Activated CD4-positive, alpha-beta T cell treated with anti-CD3 and anti-CD28 coated beads, Interleukin-2, amount 10 ng/mL, durations not matched to agents 24 days and 14 days (primary cell): ENCODE data around the gene BTN1A1. TPM values are rescaled to one million over a fixed set of nuclear protein-coding genes. Genes with fewer than 3 reads are reported as not detected.

ENCODE experiments used
- DNase-seq: peaks from one replicate; pipeline ENCODE4 v3.0.0; 2022
- H3K27ac Mint-ChIP-seq: one replicate; pipeline ENCODE4 v1.8.0; 2022; ENCODE audit warnings: mild to moderate bottlenecking, mixed read lengths
- H3K27me3 Mint-ChIP-seq: one replicate; pipeline ENCODE4 v1.8.0; 2022; ENCODE audit warnings: mixed read lengths
- H3K36me3 Mint-ChIP-seq: one replicate; pipeline ENCODE4 v1.8.0; 2022; ENCODE audit warnings: low read depth, mild to moderate bottlenecking, mixed read lengths
- H3K4me1 Mint-ChIP-seq: one replicate; pipeline ENCODE4 v1.8.0; 2021; ENCODE audit warnings: mixed read lengths
- H3K4me3 Mint-ChIP-seq: one replicate; pipeline ENCODE4 v1.8.0; 2022; ENCODE audit warnings: mild to moderate bottlenecking, moderate library complexity, mixed read lengths
- H3K9me3 Mint-ChIP-seq: one replicate; pipeline ENCODE4 v1.8.0; 2021; ENCODE audit warnings: mixed read lengths
- intact Hi-C: fragments of 100-400 bp; cut with micrococcal nuclease; formaldehyde crosslinking; loops from one replicate; pipeline ENCODE4 v1.15.1; 2023
- total RNA-seq: library from RNA; stranded (reverse); gene quantifications from 2 replicates; pipeline ENCODE4 v1.2.3, GENCODE V29; 2022

BTN1A1 gene
- total RNA-seq, 1 donor from 2014 or later = 0.07 TPM

DNA sequence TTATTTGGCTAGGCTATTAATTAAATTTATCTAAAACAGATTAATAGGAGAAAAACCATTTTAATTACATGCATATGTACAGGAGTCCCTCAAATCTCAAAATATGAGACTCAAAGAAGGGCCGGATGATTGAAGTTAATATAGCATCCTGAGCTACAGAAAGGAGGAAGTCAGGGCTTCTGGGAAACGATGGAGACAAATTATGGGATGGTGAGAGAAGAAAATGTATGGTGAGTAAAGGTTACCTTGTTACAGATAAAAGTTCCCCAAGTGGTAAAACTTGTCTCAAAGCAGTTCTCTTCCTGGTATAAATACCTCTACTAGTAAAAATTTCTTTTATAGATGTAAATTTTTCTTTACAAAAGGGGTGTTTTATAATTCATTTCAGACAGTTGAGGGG is 15.9 kb upstream of the BTN1A1 start:
- H3K27ac Mint-ChIP-seq = no peak overlapping the region
- peaks cover 2% of the 10 kb centered on the region for H3K27me3 Mint-ChIP-seq

DNA sequence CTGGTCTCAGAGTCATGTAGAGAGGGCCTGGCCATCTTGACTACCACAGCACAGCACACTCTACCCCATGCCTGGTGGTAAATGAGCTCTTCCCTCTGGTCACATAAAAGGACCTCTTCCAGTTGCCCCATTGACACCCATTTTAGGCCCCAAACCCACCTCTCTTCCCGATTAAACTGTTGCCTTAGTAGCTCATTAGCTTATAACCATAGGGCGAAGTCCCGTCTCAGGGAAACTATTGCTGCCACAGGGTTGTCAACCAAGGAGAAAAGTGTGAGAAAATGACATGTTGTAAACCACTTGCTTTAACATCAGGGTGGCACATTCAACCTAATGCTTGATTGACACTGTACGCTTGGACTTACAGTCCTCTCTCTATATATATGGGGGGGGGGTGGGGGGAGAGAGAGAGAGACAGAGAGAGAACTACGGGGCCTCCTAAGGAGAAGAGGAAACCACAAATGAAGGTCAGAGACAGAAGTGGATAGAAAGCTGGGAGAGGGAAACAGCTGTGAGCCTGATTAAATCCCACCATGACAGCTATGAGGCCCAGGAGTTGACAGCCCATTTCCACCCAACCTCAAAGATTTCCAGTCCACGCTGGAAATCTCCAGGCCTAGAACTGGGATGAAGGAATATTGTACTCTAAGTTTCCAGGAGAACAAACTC is 14.9 kb upstream of the BTN1A1 start:
- peaks cover 2% of the 10 kb centered on the region for H3K27me3 Mint-ChIP-seq
- no peak for DNase-seq
- intact Hi-C loops = no loop called here
- no peak overlapping the region for H3K27ac Mint-ChIP-seq
- peaks cover 10% of the 10 kb centered on the region for H3K9me3 Mint-ChIP-seq
- peaks cover 7% of the 10 kb centered on the region for H3K4me1 Mint-ChIP-seq
- peaks cover 1% of the 10 kb centered on the region for H3K36me3 Mint-ChIP-seq
- no peak overlapping the region for H3K4me3 Mint-ChIP-seq

More for the DNA sequence above, 15.9 kb upstream of the BTN1A1 start:
- DNase-seq = no peak
- Mint-ChIP-seq H3K4me1 (peaks cover 7% of the 10 kb centered on the region), H3K4me3 (no peak overlapping the region), H3K9me3 (peaks cover 10% of the 10 kb centered on the region), H3K36me3 (peaks cover 1% of the 10 kb centered on the region)
- intact Hi-C loops = no loop called here

DNA sequence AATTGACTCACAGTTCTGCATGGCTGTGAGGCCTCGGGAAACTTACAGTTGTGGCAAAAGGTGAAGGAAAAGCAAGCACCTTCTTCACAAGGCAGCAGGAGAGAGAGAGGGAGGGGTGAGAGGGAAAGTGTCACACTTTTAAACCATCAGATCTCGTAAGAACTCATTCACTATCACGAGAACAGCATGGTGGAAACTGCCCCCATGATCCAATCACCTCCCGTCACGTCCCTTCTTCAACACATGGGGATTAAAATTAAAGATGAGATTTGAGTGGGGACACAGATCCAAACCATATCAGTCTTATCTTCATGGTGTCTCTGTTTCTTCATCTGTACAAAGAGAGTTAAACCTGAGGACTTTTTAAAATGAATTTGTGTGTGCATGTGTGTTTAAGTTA is 13.7 kb upstream of the BTN1A1 start:
- H3K4me3 Mint-ChIP-seq = no peak overlapping the region
- no peak overlapping the region for H3K27ac Mint-ChIP-seq
- H3K4me1 Mint-ChIP-seq = peaks cover 2% of the 10 kb centered on the region
- H3K9me3 Mint-ChIP-seq = peaks cover 10% of the 10 kb centered on the region
- peaks cover 1% of the 10 kb centered on the region for H3K36me3 Mint-ChIP-seq
- DNase-seq = no peak
- intact Hi-C loops = no loop called here
- peaks cover 2% of the 10 kb centered on the region for H3K27me3 Mint-ChIP-seq

DNA sequence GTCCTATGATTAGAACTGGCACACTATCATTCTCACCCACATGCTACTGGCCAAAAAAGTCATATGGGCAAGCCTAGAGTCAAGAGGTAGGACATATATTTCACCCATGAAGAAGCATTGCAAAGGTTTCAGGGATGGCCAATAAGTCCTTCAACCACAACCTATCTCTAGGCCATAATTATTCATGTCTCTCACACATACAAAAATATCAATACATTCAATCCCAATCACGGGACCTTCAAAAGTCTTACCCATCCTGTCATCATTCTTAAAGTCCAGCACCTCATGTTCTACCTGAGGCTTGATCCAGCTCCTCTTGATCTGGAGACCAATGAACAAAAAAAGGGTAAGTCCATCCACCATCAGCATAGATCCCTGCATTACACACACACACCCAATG is 12.6 kb upstream of the BTN1A1 start:
- no peak for DNase-seq
- Mint-ChIP-seq H3K27me3 (peaks cover 2% of the 10 kb centered on the region), H3K36me3 (peaks cover 1% of the 10 kb centered on the region), H3K27ac (no peak overlapping the region), H3K4me3 (no peak overlapping the region), H3K9me3 (peaks cover 10% of the 10 kb centered on the region), H3K4me1 (peaks cover 2% of the 10 kb centered on the region)
- intact Hi-C loops = no loop called here

DNA sequence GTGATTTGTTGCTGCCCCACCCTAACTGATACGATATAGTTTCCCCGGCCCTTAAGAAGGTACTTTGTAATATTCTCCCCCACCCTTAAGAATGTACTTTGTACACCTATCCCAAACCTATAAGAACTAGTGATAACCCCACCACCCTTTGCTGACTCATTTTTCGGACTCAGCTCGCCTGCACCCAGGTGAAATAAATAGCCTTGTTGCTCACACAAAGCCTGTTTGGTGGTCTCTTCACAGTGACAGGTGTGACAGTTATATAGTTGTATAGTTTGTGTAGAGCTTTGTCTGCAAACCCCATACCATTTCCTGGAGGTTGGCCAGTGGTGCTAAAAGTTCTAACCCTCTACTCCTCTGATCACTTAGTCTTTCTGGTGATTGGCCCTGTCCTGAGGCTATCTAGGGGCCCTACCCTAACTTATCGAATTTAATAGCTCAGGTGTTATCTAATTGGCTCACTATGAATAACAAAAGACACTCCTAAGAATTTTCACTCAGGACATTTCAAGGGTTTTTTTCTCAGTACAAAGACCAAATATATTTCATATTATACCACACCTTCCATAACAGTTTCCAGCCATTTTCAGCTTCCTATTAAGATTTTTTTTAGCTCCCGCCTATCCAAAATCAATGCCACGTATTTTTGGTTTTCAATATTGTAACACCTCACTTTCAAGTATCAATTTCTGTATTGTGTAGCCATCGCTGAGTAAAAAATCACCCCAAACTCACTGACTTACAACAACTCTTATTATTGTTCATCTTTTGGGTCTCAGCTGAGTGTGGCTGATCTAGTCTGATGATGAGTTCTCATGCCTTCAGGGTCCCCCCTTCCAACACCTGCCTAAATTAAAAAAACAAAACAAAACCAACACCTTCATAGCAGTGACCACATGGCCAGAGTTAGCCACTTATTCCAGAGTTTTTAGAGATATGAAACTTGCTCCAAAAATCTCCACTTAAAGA is 9.8 kb upstream of the BTN1A1 start:
- H3K27ac Mint-ChIP-seq = no peak overlapping the region
- peaks cover 22% of the 10 kb centered on the region for H3K4me1 Mint-ChIP-seq
- H3K27me3 Mint-ChIP-seq = peaks cover 2% of the 10 kb centered on the region
- peaks cover 10% of the 10 kb centered on the region for H3K9me3 Mint-ChIP-seq
- intact Hi-C loops = loop anchor here (5.0 kb wide), 1 partner anchor 48 kb away; the partner anchor contains the start of gene BTN3A3
- no peak overlapping the region for H3K4me3 Mint-ChIP-seq
- peaks cover 1% of the 10 kb centered on the region for H3K36me3 Mint-ChIP-seq
- no peak for DNase-seq

DNA sequence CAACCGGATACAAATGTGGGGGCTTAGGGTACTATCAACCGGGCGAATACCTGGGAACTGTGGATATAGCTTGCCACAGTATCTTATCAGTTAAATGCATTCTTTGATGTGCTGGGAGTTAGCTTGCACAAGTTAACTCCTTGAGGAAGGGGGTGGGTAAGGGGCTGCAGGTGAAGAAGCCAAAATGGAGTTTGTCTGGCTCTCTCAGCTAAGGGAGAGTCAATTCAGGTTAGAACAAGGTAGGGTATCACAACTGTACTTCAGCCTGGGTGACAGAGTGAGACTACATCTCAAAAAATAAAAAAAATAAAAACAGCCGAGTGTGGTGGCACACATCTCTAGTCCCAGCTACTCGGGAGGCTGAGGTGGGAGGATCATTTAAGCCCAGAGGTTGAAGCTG is 8.5 kb upstream of the BTN1A1 start:
- H3K9me3 Mint-ChIP-seq = peaks cover 10% of the 10 kb centered on the region
- DNase-seq = no peak
- no peak overlapping the region for H3K27ac Mint-ChIP-seq
- no peak overlapping the region for H3K4me3 Mint-ChIP-seq
- H3K27me3 Mint-ChIP-seq = peaks cover 2% of the 10 kb centered on the region
- peaks cover 1% of the 10 kb centered on the region for H3K36me3 Mint-ChIP-seq
- intact Hi-C loops = loop anchor here (5.0 kb wide), 1 partner anchor 49 kb away; the partner anchor contains the start of gene BTN3A3
- H3K4me1 Mint-ChIP-seq = peaks cover 22% of the 10 kb centered on the region

DNA sequence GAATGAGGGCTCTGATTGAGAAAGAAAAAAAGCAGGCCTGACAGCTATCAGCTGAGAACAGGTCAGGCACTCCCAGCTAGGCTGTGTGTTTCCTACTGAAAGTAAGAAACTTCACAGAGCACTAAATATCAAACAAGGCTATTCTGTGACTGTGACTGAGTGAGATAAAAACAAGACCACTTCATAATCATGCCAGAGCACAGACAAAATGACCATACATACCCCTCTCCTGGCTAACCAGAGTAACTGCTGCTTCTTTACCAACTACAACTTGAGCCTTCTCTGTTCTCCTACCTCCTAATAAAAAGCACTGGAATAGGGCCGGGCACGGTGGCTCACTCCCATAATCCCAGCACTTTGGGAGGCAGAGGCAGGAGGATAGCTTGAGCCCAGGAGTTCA is 6.8 kb upstream of the BTN1A1 start:
- DNase-seq = no peak
- H3K4me1 Mint-ChIP-seq = peaks cover 24% of the 10 kb centered on the region
- intact Hi-C loops = loop anchor here (5.0 kb wide), 1 partner anchor 51 kb away; the partner anchor contains the start of gene BTN3A3
- H3K4me3 Mint-ChIP-seq = no peak overlapping the region
- H3K27ac Mint-ChIP-seq = peak overlapping the region; percentile 25
- H3K36me3 Mint-ChIP-seq = no peaks in the 10 kb centered on the region
- no peaks in the 10 kb centered on the region for H3K27me3 Mint-ChIP-seq
- H3K9me3 Mint-ChIP-seq = no peaks in the 10 kb centered on the region

DNA sequence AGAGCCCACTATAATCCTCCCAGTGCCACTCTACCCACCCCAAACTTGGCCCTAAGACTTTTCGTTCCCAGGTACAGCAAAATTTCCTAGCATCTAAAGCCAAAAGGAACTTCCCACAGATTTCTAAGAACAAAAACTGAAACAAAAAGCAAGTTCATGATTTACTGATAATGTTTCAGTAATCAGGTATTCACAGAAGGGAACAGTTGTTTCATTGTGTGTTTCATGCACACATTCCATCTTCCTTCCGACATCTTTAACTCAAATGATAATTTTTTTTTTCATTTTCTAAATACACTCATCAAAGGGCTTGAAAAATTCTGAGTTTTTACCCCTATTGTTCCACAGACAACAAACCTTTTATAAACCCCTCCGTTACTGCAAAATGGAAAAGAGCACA is 6.0 kb upstream of the BTN1A1 start:
- no peak overlapping the region for H3K27ac Mint-ChIP-seq
- H3K9me3 Mint-ChIP-seq = no peaks in the 10 kb centered on the region
- peaks cover 24% of the 10 kb centered on the region for H3K4me1 Mint-ChIP-seq
- H3K4me3 Mint-ChIP-seq = peak overlapping the region; percentile 32
- no peaks in the 10 kb centered on the region for H3K27me3 Mint-ChIP-seq
- intact Hi-C loops = loop anchor here (5.0 kb wide), 1 partner anchor 52 kb away; the partner anchor contains the start of gene BTN3A3
- H3K36me3 Mint-ChIP-seq = no peaks in the 10 kb centered on the region
- DNase-seq = no peak

DNA sequence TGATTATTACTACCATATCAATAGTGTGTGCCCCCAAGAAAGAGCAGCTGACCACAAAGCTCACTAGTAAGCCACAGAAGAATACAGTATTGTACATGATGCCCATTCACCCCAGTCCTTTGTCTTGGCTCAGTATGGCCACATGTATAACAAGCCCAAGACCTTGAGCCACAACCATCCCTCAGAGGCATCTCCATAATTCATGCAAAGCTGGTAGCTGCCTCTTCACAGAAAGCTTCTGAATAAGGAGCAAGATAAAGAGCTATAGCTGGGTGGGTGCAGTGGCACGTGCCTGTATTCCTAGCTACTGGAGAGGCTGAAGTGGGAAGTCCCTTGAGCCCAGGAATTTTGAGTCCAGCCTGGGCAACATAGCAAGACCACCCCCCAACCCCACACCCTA is 4.8 kb upstream of the BTN1A1 start:
- intact Hi-C loops = no loop called here
- no peaks in the 10 kb centered on the region for H3K36me3 Mint-ChIP-seq
- H3K27me3 Mint-ChIP-seq = peaks cover 6% of the 10 kb centered on the region
- H3K9me3 Mint-ChIP-seq = no peaks in the 10 kb centered on the region
- DNase-seq = no peak
- peaks cover 28% of the 10 kb centered on the region for H3K4me1 Mint-ChIP-seq
- no peak overlapping the region for H3K27ac Mint-ChIP-seq
- H3K4me3 Mint-ChIP-seq = no peak overlapping the region

DNA sequence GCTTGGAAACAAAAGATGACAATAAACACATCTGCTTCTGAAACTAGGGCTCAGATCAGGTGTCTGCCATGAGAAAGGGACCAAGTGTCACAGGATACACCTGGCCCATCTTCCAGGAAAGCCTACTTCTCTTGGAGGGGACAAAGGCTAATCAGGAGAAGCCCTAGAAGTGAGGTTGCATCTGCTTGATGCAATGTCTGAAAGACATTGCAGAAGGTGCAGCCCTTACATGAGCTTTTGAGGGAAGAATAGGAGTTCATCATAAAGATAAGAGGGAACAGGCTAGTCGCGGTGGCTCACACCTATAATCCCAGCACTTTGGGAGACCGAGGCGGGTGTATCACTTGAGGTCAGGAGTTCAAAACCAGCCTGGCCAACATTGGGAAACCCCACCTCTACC is 2.5 kb upstream of the BTN1A1 start:
- intact Hi-C loops = no loop called here

DNA sequence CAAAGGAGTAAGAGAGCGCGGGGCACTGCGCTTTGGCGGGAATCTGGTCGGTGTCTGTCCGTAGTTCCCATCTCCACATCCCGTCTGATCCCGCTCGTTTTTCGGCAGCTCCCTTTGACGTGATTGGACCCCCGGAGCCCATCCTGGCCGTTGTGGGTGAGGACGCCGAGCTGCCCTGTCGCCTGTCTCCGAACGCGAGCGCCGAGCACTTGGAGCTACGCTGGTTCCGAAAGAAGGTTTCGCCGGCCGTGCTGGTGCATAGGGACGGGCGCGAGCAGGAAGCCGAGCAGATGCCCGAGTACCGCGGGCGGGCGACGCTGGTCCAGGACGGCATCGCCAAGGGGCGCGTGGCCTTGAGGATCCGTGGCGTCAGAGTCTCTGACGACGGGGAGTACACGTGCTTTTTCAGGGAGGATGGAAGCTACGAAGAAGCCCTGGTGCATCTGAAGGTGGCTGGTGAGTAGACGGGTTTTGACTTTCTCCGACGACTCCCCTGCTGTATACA is 1.4 kb downstream of the BTN1A1 start:
- Mint-ChIP-seq H3K27ac (no peak overlapping the region), H3K4me3 (peak overlapping the region; percentile 81), H3K9me3 (no peaks in the 10 kb centered on the region), H3K4me1 (peaks cover 20% of the 10 kb centered on the region), H3K27me3 (peaks cover 49% of the 10 kb centered on the region), H3K36me3 (peaks cover 1% of the 10 kb centered on the region)
- intact Hi-C loops = no loop called here
- DNase-seq = peak; percentile 80

More for the DNA sequence above, 2.5 kb upstream of the BTN1A1 start:
- H3K36me3 Mint-ChIP-seq = peaks cover 1% of the 10 kb centered on the region
- no peaks in the 10 kb centered on the region for H3K9me3 Mint-ChIP-seq
- no peak overlapping the region for H3K27ac Mint-ChIP-seq
- no peak overlapping the region for H3K4me3 Mint-ChIP-seq
- peaks cover 40% of the 10 kb centered on the region for H3K4me1 Mint-ChIP-seq
- no peak for DNase-seq
- H3K27me3 Mint-ChIP-seq = peaks cover 27% of the 10 kb centered on the region

DNA sequence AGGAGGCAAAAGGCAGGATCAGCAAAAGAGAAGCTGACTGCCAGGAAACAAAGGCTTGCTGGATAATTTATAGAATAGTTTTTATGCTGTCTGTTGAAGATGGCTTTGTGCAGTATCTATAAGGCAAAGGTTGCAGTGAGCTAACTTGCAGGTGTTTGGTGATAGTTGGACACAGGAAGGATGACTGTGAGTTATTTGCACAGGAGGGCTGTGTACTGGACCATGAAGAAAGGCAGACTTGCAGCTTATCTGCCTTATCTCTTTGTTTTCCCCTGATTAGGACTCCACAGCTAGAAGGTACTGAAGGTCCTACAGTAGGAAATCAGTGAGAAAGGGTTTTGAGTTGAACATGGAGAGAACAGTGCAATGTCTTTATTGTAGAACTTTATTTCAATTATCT is 2.1 kb downstream of the BTN1A1 start:
- no peak overlapping the region for H3K27ac Mint-ChIP-seq
- H3K4me3 Mint-ChIP-seq = peak overlapping the region; percentile 81
- intact Hi-C loops = no loop called here

DNA sequence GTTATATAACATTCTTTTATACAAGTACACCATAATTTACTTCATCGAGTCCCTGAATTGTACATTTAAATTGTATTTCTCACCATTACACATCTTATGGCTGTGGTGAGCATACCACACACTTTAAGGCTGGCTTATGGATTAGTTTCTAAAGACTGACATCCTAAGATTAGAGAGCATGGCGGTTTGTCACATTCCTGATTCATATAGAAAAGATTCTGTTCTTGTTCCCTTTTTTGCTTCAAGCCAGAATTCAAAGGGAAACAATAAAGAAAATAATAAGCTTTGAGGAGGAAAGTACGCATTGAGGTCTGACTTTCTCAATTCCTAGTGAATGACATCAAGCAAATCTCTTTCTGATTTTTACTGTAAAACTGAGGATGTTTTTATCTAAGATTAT is 2.5 kb downstream of the BTN1A1 start:
- no peaks in the 10 kb centered on the region for H3K9me3 Mint-ChIP-seq
- no peak overlapping the region for H3K27ac Mint-ChIP-seq
- intact Hi-C loops = no loop called here
- DNase-seq = no peak
- H3K4me1 Mint-ChIP-seq = peaks cover 18% of the 10 kb centered on the region
- H3K27me3 Mint-ChIP-seq = peaks cover 49% of the 10 kb centered on the region
- H3K4me3 Mint-ChIP-seq = no peak overlapping the region
- peaks cover 1% of the 10 kb centered on the region for H3K36me3 Mint-ChIP-seq

More for the DNA sequence above, 2.1 kb downstream of the BTN1A1 start:
- no peak for DNase-seq
- Mint-ChIP-seq H3K27me3 (peaks cover 49% of the 10 kb centered on the region), H3K9me3 (no peaks in the 10 kb centered on the region), H3K36me3 (peaks cover 1% of the 10 kb centered on the region), H3K4me1 (peaks cover 20% of the 10 kb centered on the region)

DNA sequence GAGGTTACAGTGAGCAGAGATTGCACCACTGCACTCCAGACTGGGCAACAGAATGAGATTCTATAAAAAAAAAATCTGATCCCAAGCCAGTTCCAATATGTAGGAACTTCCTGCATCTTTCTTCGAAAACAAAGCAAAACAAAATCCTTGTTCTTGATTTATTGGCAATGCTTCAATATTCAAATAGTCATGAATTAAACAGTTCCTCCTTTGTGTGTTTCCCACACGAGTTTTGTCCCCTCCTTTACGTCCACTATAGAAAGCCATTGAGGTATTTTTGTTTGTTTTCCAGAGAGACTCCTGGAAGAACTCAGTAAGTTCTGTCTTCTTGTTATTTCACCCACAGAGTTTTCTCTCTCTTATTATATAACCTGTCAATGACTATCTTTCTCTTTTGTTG is 7.6 kb downstream of the BTN1A1 start:
- Mint-ChIP-seq H3K9me3 (no peaks in the 10 kb centered on the region), H3K4me3 (no peak overlapping the region), H3K36me3 (no peaks in the 10 kb centered on the region), H3K4me1 (no peaks in the 10 kb centered on the region), H3K27me3 (peaks cover 36% of the 10 kb centered on the region), H3K27ac (no peak overlapping the region)
- no peak for DNase-seq
- intact Hi-C loops = no loop called here
